GM12864 (cell line): ENCODE results near the gene HMG20B.

Experiments
- DNase-seq: peaks from one replicate; pipeline ENCODE4 v3.0.0-alpha.2; 2011; ENCODE audit warnings: low read depth
- H3K4me3 ChIP-seq: 2 replicates; pipeline ENCODE4 v1.5.1; 2011; ENCODE audit warnings: mild to moderate bottlenecking, low read depth, low read length, control low read depth
- CTCF ChIP-seq: IDR thresholded peaks from 2 replicates; pipeline ENCODE4 v1.5.1; 2011; ENCODE audit warnings: low read depth, mild to moderate bottlenecking, moderate library complexity, low read length, control low read depth, inconsistent platforms; ENCODE audit errors: missing control alignments

Gene HMG20B

GRCh38 chr19:3619631-3620012 is 46.9 kb downstream of the HMG20B start:
- TF ChIP-seq CTCF, result no peak
- no peak for DNase-seq

GRCh38 chr19:3620145-3620816 is 47.5 kb downstream of the HMG20B start:
- no peak for DNase-seq
- H3K4me3 ChIP-seq, result no peak overlapping the region
- no peak for TF ChIP-seq CTCF

More at GRCh38 chr19:3619631-3620012, 46.9 kb downstream of the HMG20B start:
- H3K4me3 ChIP-seq, result no peak overlapping the region

GRCh38 chr19:3620817-3621547 is 48.2 kb downstream of the HMG20B start:
- no peak for DNase-seq
- H3K4me3 ChIP-seq, result no peak overlapping the region
- no peak for TF ChIP-seq CTCF

- TF ChIP-seq CTCF, result no peak
- no peak for DNase-seq
- no peak overlapping the region for H3K4me3 ChIP-seq
Observed at GRCh38 chr19:3621689-3622088, 48.9 kb downstream of the HMG20B start.

- H3K4me3 ChIP-seq, result no peak overlapping the region
- DNase-seq, result no peak
- no peak for TF ChIP-seq CTCF
Observed at GRCh38 chr19:3622224-3622623, 49.5 kb downstream of the HMG20B start.

- H3K4me3 ChIP-seq, result no peak overlapping the region
- no peak for TF ChIP-seq CTCF
- DNase-seq, result no peak
Observed at GRCh38 chr19:3623716-3624115, 51.0 kb downstream of the HMG20B start.

- DNase-seq, result no peak
- no peak for TF ChIP-seq CTCF
- peak overlapping the region; percentile 79 for H3K4me3 ChIP-seq
Observed at GRCh38 chr19:3625996-3626472, 53.3 kb downstream of the HMG20B start.
